ENCODE measurements around the gene LYAR. TPM values are rescaled to one million over a fixed set of nuclear protein-coding genes. Genes with fewer than 3 reads are reported as not detected.

The LYAR gene
- total RNA-seq, 1 experiment from 2014 or later, result 49.3 TPM

DNA sequence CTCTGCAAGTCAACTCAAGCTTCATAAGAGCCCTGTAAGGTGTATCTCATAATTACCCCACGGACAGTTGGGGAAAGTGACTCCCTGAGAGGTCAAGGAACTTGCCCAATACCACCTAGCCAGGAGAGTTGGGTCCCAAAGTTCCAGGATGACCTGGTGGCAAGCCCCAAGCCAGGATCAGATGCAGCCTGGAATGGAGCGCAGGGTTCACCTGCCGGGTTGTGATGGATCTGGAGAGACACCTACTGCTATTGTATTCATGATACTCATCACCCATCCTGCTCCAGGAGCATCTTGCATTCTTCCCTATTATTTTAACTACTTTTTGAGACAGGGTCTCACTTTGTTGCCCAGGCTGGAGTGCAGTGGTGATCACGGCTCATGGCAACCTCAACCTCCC, 36.2 kb upstream of the LYAR start:
- no TSS peak for BruUV-seq (replicated peaks)
- TF ChIP-seq EZH2 (IDR thresholded peaks at IDR 0.05; ENCODE audit: borderline replicate concordance, low read depth, low read length, poor library complexity, severe bottlenecking) (no peak), CTCF (conservative IDR thresholded peaks at IDR 0.05; ENCODE audit: low read depth, low read length) (no peak)
- H3K4me3 ChIP-seq (ENCODE audit: low read depth, low read length, poor library complexity, severe bottlenecking), result no peak overlapping the region
- no peak overlapping the region for H3K27ac ChIP-seq (ENCODE audit: low read depth, low read length, poor library complexity, severe bottlenecking)
- intact Hi-C loops (cut with micrococcal nuclease; ENCODE audit: unreplicated experiment), result no loop called here
- H3K4me1 ChIP-seq (ENCODE audit: insufficient read depth, low read length, poor library complexity, severe bottlenecking), result no peaks in the 10 kb centered on the region
- DNase-seq (ENCODE audit: low spot score), result no peak
- no peaks in the 10 kb centered on the region for H3K36me3 ChIP-seq (ENCODE audit: insufficient read depth, low read length, poor library complexity, severe bottlenecking)
- CTCF ChIA-PET, result no interaction called here
- H3K27me3 ChIP-seq (replicated peaks; ENCODE audit: insufficient read depth, low read depth, low read length, poor library complexity), result no peaks in the 10 kb centered on the region
- no peaks in the 10 kb centered on the region for H3K9me3 ChIP-seq (ENCODE audit: low read depth, low read length, poor library complexity, severe bottlenecking)
- POLR2A ChIA-PET (ENCODE audit: low non-redundant PET), result no interaction called here

- CTCF ChIA-PET, result no interaction called here
These were observed 35.4 kb upstream of the LYAR start for GRCh38 chr4:4325321-4325720.

GRCh38 chr4:4323705-4324534, 34.0 kb upstream of the LYAR start:
- H3K27ac ChIP-seq (ENCODE audit: low read depth, low read length, poor library complexity, severe bottlenecking), result no peak overlapping the region
- intact Hi-C loops (cut with micrococcal nuclease; ENCODE audit: unreplicated experiment), result no loop called here
- H3K36me3 ChIP-seq (ENCODE audit: insufficient read depth, low read length, poor library complexity, severe bottlenecking), result no peaks in the 10 kb centered on the region
- DNase-seq (ENCODE audit: low spot score), result no peak
- H3K27me3 ChIP-seq (replicated peaks; ENCODE audit: insufficient read depth, low read depth, low read length, poor library complexity), result no peaks in the 10 kb centered on the region
- CTCF ChIA-PET, result no interaction called here
- H3K9me3 ChIP-seq (ENCODE audit: low read depth, low read length, poor library complexity, severe bottlenecking), result no peaks in the 10 kb centered on the region
- TF ChIP-seq CTCF (conservative IDR thresholded peaks at IDR 0.05; ENCODE audit: low read depth, low read length) (no peak), EZH2 (IDR thresholded peaks at IDR 0.05; ENCODE audit: borderline replicate concordance, low read depth, low read length, poor library complexity, severe bottlenecking) (no peak)
- H3K4me1 ChIP-seq (ENCODE audit: insufficient read depth, low read length, poor library complexity, severe bottlenecking), result no peaks in the 10 kb centered on the region
- POLR2A ChIA-PET (ENCODE audit: low non-redundant PET), result no interaction called here
- no TSS peak for BruUV-seq (replicated peaks)
- no peak overlapping the region for H3K4me3 ChIP-seq (ENCODE audit: low read depth, low read length, poor library complexity, severe bottlenecking)

More at GRCh38 chr4:4325321-4325720, 35.4 kb upstream of the LYAR start:
- no peaks in the 10 kb centered on the region for H3K27me3 ChIP-seq (replicated peaks; ENCODE audit: insufficient read depth, low read depth, low read length, poor library complexity)
- no peaks in the 10 kb centered on the region for H3K4me1 ChIP-seq (ENCODE audit: insufficient read depth, low read length, poor library complexity, severe bottlenecking)
- intact Hi-C loops (cut with micrococcal nuclease; ENCODE audit: unreplicated experiment), result no loop called here
- H3K9me3 ChIP-seq (ENCODE audit: low read depth, low read length, poor library complexity, severe bottlenecking), result no peaks in the 10 kb centered on the region
- H3K36me3 ChIP-seq (ENCODE audit: insufficient read depth, low read length, poor library complexity, severe bottlenecking), result no peaks in the 10 kb centered on the region
- no peak overlapping the region for H3K4me3 ChIP-seq (ENCODE audit: low read depth, low read length, poor library complexity, severe bottlenecking)
- TF ChIP-seq EZH2 (IDR thresholded peaks at IDR 0.05; ENCODE audit: borderline replicate concordance, low read depth, low read length, poor library complexity, severe bottlenecking) (no peak), CTCF (conservative IDR thresholded peaks at IDR 0.05; ENCODE audit: low read depth, low read length) (no peak)
- no peak overlapping the region for H3K27ac ChIP-seq (ENCODE audit: low read depth, low read length, poor library complexity, severe bottlenecking)
- POLR2A ChIA-PET (ENCODE audit: low non-redundant PET), result no interaction called here
- no TSS peak for BruUV-seq (replicated peaks)
- no peak for DNase-seq (ENCODE audit: low spot score)

All from A673 (cell line).